Tibial nerve (tissue), 4 donors: ENCODE measurements around the gene RSPH9. TPM values are rescaled to one million over a fixed set of nuclear protein-coding genes. Genes with fewer than 3 reads are reported as not detected.

Experiments
- DNase-seq, 2 donors: peaks; one replicate each; pipeline ENCODE4 v3.0.0-alpha.2; 2019; ENCODE audit warnings: low spot score in 2 of 2
- H3K27ac ChIP-seq, 4 donors: fragments of 200-600 bp; sonication (generic) in 3 of 4; one replicate each; pipeline ENCODE4 v1.5.1; 2017 to 2019; ENCODE audit warnings: mild to moderate bottlenecking in 1 of 4
- H3K27me3 ChIP-seq, 2 donors: fragments of 200-600 bp; sonication (generic) in 1 of 2; one replicate each; pipeline versions ENCODE4 v1.5.1 to v1.6.0; 2017 to 2019
- H3K36me3 ChIP-seq, 3 donors: fragments of 200-600 bp; sonication (generic); one replicate each; pipeline ENCODE4 v1.5.1; 2018 to 2019
- H3K4me1 ChIP-seq, 4 donors: fragments of 200-600 bp; sonication (generic) in 3 of 4; one replicate each; pipeline ENCODE4 v1.5.1; 2017 to 2019
- H3K4me3 ChIP-seq, 4 donors: fragments of 200-600 bp; sonication (generic) in 3 of 4; one replicate each; pipeline ENCODE4 v1.5.1; 2017 to 2019; ENCODE audit warnings: mild to moderate bottlenecking in 1 of 4, moderate library complexity in 1 of 4
- H3K9me3 ChIP-seq, 4 donors: fragments of 200-600 bp; sonication (generic) in 3 of 4; one replicate each; pipeline ENCODE4 v1.5.1; 2017 to 2019
- CTCF ChIP-seq, 5 experiments: fragments of 200-600 bp in 3 of 5; fragments of 450-650 bp in 2 of 5; sonication (generic) in 3 of 5; IDR thresholded peaks; one replicate each; pipeline ENCODE4 v1.5.1; 2016 to 2019; ENCODE audit warnings: antibody characterized with exemption in 5 of 5, mild to moderate bottlenecking in 3 of 5, moderate library complexity in 2 of 5
- EP300 ChIP-seq, 2 donors: sonication (generic); formaldehyde crosslinking; IDR thresholded peaks; one replicate each; pipeline ENCODE4 v1.6.1; 2017; ENCODE audit warnings: antibody characterized with exemption in 2 of 2, mild to moderate bottlenecking in 1 of 2
- POLR2A ChIP-seq, 2 donors: fragments of 450-650 bp; IDR thresholded peaks; one replicate each; pipeline ENCODE4 v1.6.1; 2017; ENCODE audit warnings: antibody characterized with exemption in 2 of 2, mild to moderate bottlenecking in 2 of 2, moderate library complexity in 2 of 2
- WGBS, 2 donors: methylation state at CpG; one replicate each; pipeline ENCODE4 v1.1.5; 2018; 5-methylcytosine and 5-hydroxymethylcytosine counted together
- total RNA-seq, 4 donors: library from RNA; depleted of rRNA; stranded (reverse); fragments of >200 nt; gene quantifications; one replicate each; pipeline ENCODE4 v1.1.0, GENCODE V29; 2016

Gene RSPH9
- total RNA-seq, 4 donors from 2014 or later, result 0.30 to 0.66 (median 0.63) TPM; not detected in 1

- Histone ChIP-seq H3K9me3 (no peaks in the 10 kb centered on the region), H3K4me1 (peaks cover 0 to 56% (median 24%) of the 10 kb centered on the region in 4 donors), H3K36me3 (peaks cover 0 to 31% (median 6%) of the 10 kb centered on the region in 3 donors), H3K27me3 (no peaks in the 10 kb centered on the region), H3K4me3 (no peak overlapping the region), H3K27ac (peak overlapping the region; percentile 64 to 84 (median 68))
- TF ChIP-seq POLR2A (IDR thresholded peaks at IDR 0.05), result no peak
- TF ChIP-seq CTCF (IDR thresholded peaks at IDR 0.05), result peak; percentile 41 to 64 (median 49)
- TF ChIP-seq EP300 (IDR thresholded peaks at IDR 0.05), result peak in 1 of 2 donors; percentile 5
- no peak for DNase-seq
- WGBS, 2 donors, result 24 to 36% methylated on average over 17 of the region's 17 CpGs
These were observed 23.6 kb downstream of the RSPH9 start for GRCh38 chr6:43668151-43669028.

- WGBS, 2 donors, result 25 to 29% methylated on average over 7 to 15 of the region's 15 CpGs
- DNase-seq, result peak; percentile 31 to 40
- no peak overlapping the region for H3K4me3 ChIP-seq
- peaks cover 0 to 56% (median 24%) of the 10 kb centered on the region in 4 donors for H3K4me1 ChIP-seq
- no peaks in the 10 kb centered on the region for H3K27me3 ChIP-seq
- TF ChIP-seq EP300 (IDR thresholded peaks at IDR 0.05) (peak in 1 of 2 donors; percentile 12), CTCF (IDR thresholded peaks at IDR 0.05) (no peak)
- H3K36me3 ChIP-seq, result peaks cover 0 to 40% (median 15%) of the 10 kb centered on the region in 3 donors
- H3K27ac ChIP-seq, result peak overlapping the region; percentile 9 to 84 (median 67)
- H3K9me3 ChIP-seq, result no peaks in the 10 kb centered on the region
These were observed 24.4 kb downstream of the RSPH9 start for GRCh38 chr6:43669050-43669921.

- peaks cover 0 to 56% (median 24%) of the 10 kb centered on the region in 4 donors for H3K4me1 ChIP-seq
- no peaks in the 10 kb centered on the region for H3K27me3 ChIP-seq
- peaks cover 0 to 48% (median 19%) of the 10 kb centered on the region in 3 donors for H3K36me3 ChIP-seq
- TF ChIP-seq CTCF (IDR thresholded peaks at IDR 0.05), result no peak
- no peak for TF ChIP-seq POLR2A (IDR thresholded peaks at IDR 0.05)
- TF ChIP-seq EP300 (IDR thresholded peaks at IDR 0.05), result no peak
- no peak for DNase-seq
- 77 to 80% methylated on average over 6 of the region's 6 CpGs for WGBS, 2 donors
- H3K27ac ChIP-seq, result peak overlapping the region; percentile 9 to 84 (median 67)
- H3K9me3 ChIP-seq, result no peaks in the 10 kb centered on the region
- H3K4me3 ChIP-seq, result no peak overlapping the region
These were observed 25.2 kb downstream of the RSPH9 start for GRCh38 chr6:43669922-43670622.

- no peak for DNase-seq
- peaks cover 0 to 56% (median 24%) of the 10 kb centered on the region in 4 donors for H3K4me1 ChIP-seq
- no peaks in the 10 kb centered on the region for H3K9me3 ChIP-seq
- 90 to 96% methylated on average over 6 of the region's 6 CpGs for WGBS, 2 donors
- H3K4me3 ChIP-seq, result no peak overlapping the region
- TF ChIP-seq CTCF (IDR thresholded peaks at IDR 0.05) (no peak), POLR2A (IDR thresholded peaks at IDR 0.05) (no peak), EP300 (IDR thresholded peaks at IDR 0.05) (no peak)
- peak overlapping the region in 2 of 4 donors; percentile 70 to 84 for H3K27ac ChIP-seq
- no peaks in the 10 kb centered on the region for H3K27me3 ChIP-seq
- peaks cover 4 to 53% (median 19%) of the 10 kb centered on the region in 3 donors for H3K36me3 ChIP-seq
These were observed 25.8 kb downstream of the RSPH9 start for GRCh38 chr6:43670623-43670986.
